Activated CD8-positive, alpha-beta T cell treated with anti-CD3 and anti-CD28 coated beads for 36 hours (primary cell): Measurements from ENCODE around the gene EVC. TPM values are rescaled to one million over a fixed set of nuclear protein-coding genes. Genes with fewer than 3 reads are reported as not detected.

ENCODE experiments used
- ATAC-seq: fragments of 200-7000 bp; cut with Tn5 transposase; one replicate; pipeline ENCODE4 v1.10.0; 2021; ENCODE audit warnings: mild to moderate bottlenecking, moderate library complexity
- CTCF ChIA-PET: fragments of 350-600 bp; sonication (Branson Sonifier 250); formaldehyde crosslinking; loops from one replicate; lab custom pipeline; 2021; ENCODE audit warnings: antibody characterized with exemption; lab: Charles Lee
- POLR2A ChIA-PET: fragments of 350-600 bp; sonication (Branson Sonifier 250); formaldehyde crosslinking; loops from one replicate; lab custom pipeline; 2021; ENCODE audit warnings: antibody characterized with exemption; lab: Charles Lee
- DNase-seq: peaks from one replicate; pipeline ENCODE4 v3.0.0-alpha.2; 2020
- H3K27ac Mint-ChIP-seq: one replicate; pipeline ENCODE4 v1.8.0; 2021; ENCODE audit warnings: mild to moderate bottlenecking, mixed read lengths
- H3K27me3 Mint-ChIP-seq: one replicate; pipeline ENCODE4 v1.8.0; 2021; ENCODE audit warnings: mixed read lengths
- H3K36me3 Mint-ChIP-seq: one replicate; pipeline ENCODE4 v1.8.0; 2021; ENCODE audit warnings: low read depth, mixed read lengths
- H3K4me1 Mint-ChIP-seq: one replicate; pipeline ENCODE4 v1.8.0; 2021; ENCODE audit warnings: low read depth, mixed read lengths
- H3K4me3 Mint-ChIP-seq: one replicate; pipeline ENCODE4 v1.8.0; 2021; ENCODE audit warnings: mild to moderate bottlenecking, moderate library complexity, mixed read lengths
- H3K9me3 Mint-ChIP-seq: one replicate; pipeline ENCODE4 v1.8.0; 2021; ENCODE audit warnings: mixed read lengths
- CTCF ChIP-seq: fragments of 200-600 bp; IDR thresholded peaks from one replicate; pipeline ENCODE4 v1.8.0; 2022; ENCODE audit warnings: antibody characterized with exemption, mild to moderate bottlenecking
- intact Hi-C: fragments of 100-400 bp; cut with micrococcal nuclease; formaldehyde crosslinking; loops from one replicate; pipeline ENCODE4 v1.10.0; 2022
- total RNA-seq, 2 experiments: library from RNA; stranded (reverse); gene quantifications; one replicate each; pipeline ENCODE4 v1.2.3, GENCODE V29; 2021

The EVC gene
- total RNA-seq, 2 experiments from 2014 or later, result 2.0 to 2.5 TPM

- intact Hi-C loops, result no loop called here
- ChIA-PET CTCF (no interaction called here), POLR2A (no interaction called here)
- no peak for ATAC-seq
- no peaks in the 10 kb centered on the region for H3K9me3 Mint-ChIP-seq
- TF ChIP-seq CTCF, result no peak
- H3K4me3 Mint-ChIP-seq, result no peak overlapping the region
- H3K27ac Mint-ChIP-seq, result no peak overlapping the region
- H3K36me3 Mint-ChIP-seq, result no peaks in the 10 kb centered on the region
- H3K4me1 Mint-ChIP-seq, result no peaks in the 10 kb centered on the region
- H3K27me3 Mint-ChIP-seq, result no peaks in the 10 kb centered on the region
- no peak for DNase-seq
These were observed 40.1 kb downstream of the EVC start for GRCh38 chr4:5750946-5751665.

GRCh38 chr4:5751666-5752375 is 40.8 kb downstream of the EVC start:
- no peak for ATAC-seq
- DNase-seq, result no peak
- Mint-ChIP-seq H3K9me3 (no peaks in the 10 kb centered on the region), H3K27me3 (no peaks in the 10 kb centered on the region), H3K4me1 (no peaks in the 10 kb centered on the region), H3K4me3 (no peak overlapping the region), H3K27ac (no peak overlapping the region), H3K36me3 (no peaks in the 10 kb centered on the region)
- CTCF ChIA-PET, result no interaction called here
- intact Hi-C loops, result no loop called here
- POLR2A ChIA-PET, result no interaction called here
- TF ChIP-seq CTCF, result no peak

GRCh38 chr4:5752376-5753184 is 41.6 kb downstream of the EVC start:
- TF ChIP-seq CTCF, result no peak
- no peak overlapping the region for H3K4me3 Mint-ChIP-seq
- ChIA-PET CTCF (no interaction called here), POLR2A (no interaction called here)
- no peak for DNase-seq
- intact Hi-C loops, result no loop called here
- H3K27me3 Mint-ChIP-seq, result no peaks in the 10 kb centered on the region
- H3K4me1 Mint-ChIP-seq, result no peaks in the 10 kb centered on the region
- H3K36me3 Mint-ChIP-seq, result no peaks in the 10 kb centered on the region
- no peaks in the 10 kb centered on the region for H3K9me3 Mint-ChIP-seq
- H3K27ac Mint-ChIP-seq, result no peak overlapping the region
- no peak for ATAC-seq

- intact Hi-C loops, result no loop called here
- no peak for TF ChIP-seq CTCF
- Mint-ChIP-seq H3K36me3 (no peaks in the 10 kb centered on the region), H3K9me3 (no peaks in the 10 kb centered on the region), H3K4me1 (no peaks in the 10 kb centered on the region), H3K4me3 (no peak overlapping the region), H3K27me3 (no peaks in the 10 kb centered on the region), H3K27ac (no peak overlapping the region)
- ChIA-PET POLR2A (no interaction called here), CTCF (no interaction called here)
- DNase-seq, result no peak
- ATAC-seq, result no peak
These were observed 42.4 kb downstream of the EVC start for GRCh38 chr4:5753366-5753765.
